DMS114 treated with DMSO at 0.1 percent for 48 hours (cell line): ENCODE measurements around the gene RNMT.

Experiments used
- DNase-seq: peaks from one replicate; lab custom pipeline; 2025; ENCODE audit not compliant: unreplicated experiment; lab: John Stamatoyannopoulos, UW

RNMT gene

DNA sequence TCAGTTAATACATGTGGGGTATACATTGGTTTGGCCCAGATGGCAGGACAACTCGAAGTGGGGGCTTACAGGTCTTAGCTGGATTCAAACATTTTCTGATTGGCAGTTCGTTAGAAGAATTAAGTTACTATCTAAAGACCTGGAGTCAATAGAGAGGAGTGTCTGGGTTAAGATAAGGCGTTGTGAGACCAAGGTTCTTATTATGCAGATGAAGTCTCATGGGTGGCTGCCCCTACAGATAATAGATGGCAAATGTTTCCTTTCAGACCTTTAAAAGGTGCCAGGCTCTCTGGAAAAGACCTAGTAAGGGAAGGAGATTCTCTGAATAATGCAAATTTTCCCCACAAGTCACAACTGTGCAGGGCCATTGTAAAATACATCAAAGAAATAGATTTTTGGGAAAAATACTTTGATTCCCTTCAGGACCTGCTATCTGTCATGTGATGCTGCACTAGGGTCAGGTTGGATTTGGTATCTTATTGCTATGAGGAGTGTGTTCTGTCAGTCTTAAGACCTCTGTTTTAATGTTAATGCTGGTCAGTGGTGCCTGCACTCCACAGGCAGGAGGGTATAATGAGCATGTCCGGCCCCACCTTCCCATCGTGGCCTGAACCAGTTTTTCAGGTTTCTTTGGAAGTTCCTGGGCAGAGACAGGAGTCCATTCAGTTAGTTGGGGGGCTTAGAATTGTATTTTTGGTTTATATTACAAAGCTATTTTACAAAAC, 83.2 kb downstream of the RNMT start:
- no peak for DNase-seq

GRCh38 chr18:13810950-13811485, 84.5 kb downstream of the RNMT start:
- no peak for DNase-seq

DNA sequence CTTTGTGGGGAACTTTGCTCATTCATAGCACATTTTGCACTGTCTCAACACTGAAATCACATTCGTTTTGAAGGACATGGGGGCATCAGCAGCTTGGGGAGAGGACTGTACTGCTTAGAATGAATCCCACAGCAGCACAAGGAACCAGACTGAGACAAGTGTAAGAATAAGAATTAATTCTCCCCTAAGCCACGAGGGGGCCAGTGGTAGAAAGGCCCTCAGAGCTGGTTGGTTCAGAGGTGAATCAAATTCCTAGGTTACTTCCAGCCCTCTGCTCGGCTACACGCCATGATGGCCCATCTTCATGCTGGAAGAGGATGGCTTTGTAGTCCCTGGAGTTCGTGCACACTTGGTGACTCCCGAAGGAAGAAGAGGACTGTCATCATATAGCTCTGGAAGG, 85.5 kb downstream of the RNMT start:
- peak; percentile 26 for DNase-seq

- peak; percentile 56 for DNase-seq
Observed at GRCh38 chr18:13813271-13813849, 86.9 kb downstream of the RNMT start.
